Stimulated activated naive CD8-positive, alpha-beta T cell treated with anti-CD3 and anti-CD28 coated beads, Interleukin-15, Interleukin-2, amounts not matched to agents 100 U/mL and 50 U/mL, for 24 hours (primary cell): ENCODE results near the gene FBN3.
A peak's percentile ranks its signal among the peaks of the same experiment; 100 is the strongest.

Experiments used
- ATAC-seq: fragments of 150-1000 bp; cut with Tn5 transposase; one replicate; pipeline ENCODE4 v1.10.0; 2021
- DNase-seq: peaks from one replicate; pipeline ENCODE4 v3.0.0; 2021

The FBN3 gene

DNA sequence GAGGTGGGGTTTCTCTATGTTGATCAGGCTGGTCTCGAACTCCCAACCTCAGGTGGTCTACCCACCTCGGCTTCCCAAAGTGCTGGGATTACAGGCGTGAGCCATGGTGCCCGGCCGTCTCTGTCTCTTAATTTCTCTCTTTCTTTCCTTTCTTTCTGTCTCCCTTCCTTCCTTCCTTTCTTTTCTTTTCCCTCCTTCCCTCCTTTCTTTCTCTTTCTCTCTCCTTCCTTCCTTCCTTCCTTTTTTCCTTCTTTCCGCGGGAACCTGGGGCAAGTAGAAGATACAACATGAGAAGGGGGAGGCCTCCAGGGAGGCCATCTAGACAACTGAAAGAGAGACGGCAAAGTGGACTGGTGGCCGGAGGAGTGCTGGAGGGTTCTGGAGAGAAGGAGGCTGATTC is 128.7 kb downstream of the FBN3 start:
- ATAC-seq = no peak
- no peak for DNase-seq

DNA sequence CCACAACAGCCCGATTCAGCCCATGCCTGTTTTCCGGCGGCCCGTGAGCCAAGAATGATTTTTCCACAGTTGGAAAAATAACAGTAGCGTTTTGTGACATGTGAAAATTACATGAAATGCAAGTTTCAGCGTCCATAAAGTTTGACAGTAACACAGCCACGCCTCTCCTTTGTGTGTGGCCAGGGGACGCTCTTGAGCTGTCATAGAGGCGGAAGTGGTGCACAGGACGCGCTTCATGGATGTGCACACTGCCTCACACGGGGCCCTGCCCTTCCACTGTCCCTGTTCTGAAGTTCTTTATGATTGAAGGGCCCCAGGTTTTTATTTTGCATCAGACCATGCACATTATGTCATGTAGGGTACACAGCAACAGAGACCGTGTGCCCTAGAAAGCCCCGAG is 131.6 kb downstream of the FBN3 start:
- ATAC-seq (peak; percentile 86), DNase-seq (peak; percentile 51)
